PFSK-1 (cell line): ENCODE measurements around the gene CEP57.

Experiments
- FOXP2 ChIP-seq: optimal IDR thresholded peaks from 2 replicates; pipeline ENCODE3; 2011; ENCODE audit warnings: borderline replicate concordance, control low read depth, inconsistent platforms; ENCODE audit not compliant: insufficient read depth; ENCODE audit errors: extremely low read length, extremely low read depth
- POLR2AphosphoS5 ChIP-seq: IDR thresholded peaks from 2 replicates; pipeline ENCODE4 v1.6.1; 2012; ENCODE audit warnings: low read depth, mild to moderate bottlenecking, control low read depth, low read length, moderate library complexity
- SIN3A ChIP-seq: IDR thresholded peaks from 2 replicates; pipeline ENCODE4 v1.6.1; 2012; ENCODE audit warnings: mild to moderate bottlenecking, low read length, moderate library complexity, borderline replicate concordance; ENCODE audit not compliant: insufficient read depth
- TAF1 ChIP-seq: IDR thresholded peaks from 2 replicates; pipeline ENCODE4 v1.6.1; 2012; ENCODE audit warnings: low read length, control low read depth, borderline replicate concordance; ENCODE audit not compliant: insufficient read depth
- TF ChIP-seq, protein P1 (sequence below), 2 experiments: IDR thresholded peaks; 2 replicates each; pipeline versions ENCODE4 v1.6.1 to v1.8.0; 2011 to 2012; ENCODE audit warnings: low read depth in 2 of 2, low read length in 2 of 2, control low read depth in 1 of 2, inconsistent platforms in 1 of 2, mild to moderate bottlenecking in 1 of 2, moderate library complexity in 1 of 2; ENCODE audit not compliant: insufficient read depth in 1 of 2

CEP57 gene

DNA sequence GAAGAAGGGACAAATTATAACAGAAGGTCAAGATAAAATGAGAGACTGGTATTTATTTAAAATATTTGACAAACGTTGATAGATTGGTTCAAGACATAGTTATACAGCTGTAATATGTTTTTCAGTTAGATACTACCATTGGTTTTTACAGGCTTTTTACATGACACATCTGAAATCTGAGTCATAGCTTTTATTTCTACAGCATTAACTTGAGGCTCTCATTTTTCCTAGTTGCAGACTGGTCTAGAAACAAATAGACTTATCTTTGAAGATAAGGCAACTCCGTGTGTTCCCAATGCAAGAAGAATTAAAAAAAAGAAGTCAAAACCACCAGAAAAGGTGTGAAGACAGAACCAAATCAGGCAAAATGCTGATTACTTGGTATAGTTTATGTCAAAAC lies 31.3 kb downstream of the CEP57 start:
- TF ChIP-seq POLR2AphosphoS5 = no peak
- TF ChIP-seq FOXP2 = no peak
- no peak for TF ChIP-seq TAF1
- no peak for TF ChIP-seq SIN3A
- TF ChIP-seq, protein P1, sequence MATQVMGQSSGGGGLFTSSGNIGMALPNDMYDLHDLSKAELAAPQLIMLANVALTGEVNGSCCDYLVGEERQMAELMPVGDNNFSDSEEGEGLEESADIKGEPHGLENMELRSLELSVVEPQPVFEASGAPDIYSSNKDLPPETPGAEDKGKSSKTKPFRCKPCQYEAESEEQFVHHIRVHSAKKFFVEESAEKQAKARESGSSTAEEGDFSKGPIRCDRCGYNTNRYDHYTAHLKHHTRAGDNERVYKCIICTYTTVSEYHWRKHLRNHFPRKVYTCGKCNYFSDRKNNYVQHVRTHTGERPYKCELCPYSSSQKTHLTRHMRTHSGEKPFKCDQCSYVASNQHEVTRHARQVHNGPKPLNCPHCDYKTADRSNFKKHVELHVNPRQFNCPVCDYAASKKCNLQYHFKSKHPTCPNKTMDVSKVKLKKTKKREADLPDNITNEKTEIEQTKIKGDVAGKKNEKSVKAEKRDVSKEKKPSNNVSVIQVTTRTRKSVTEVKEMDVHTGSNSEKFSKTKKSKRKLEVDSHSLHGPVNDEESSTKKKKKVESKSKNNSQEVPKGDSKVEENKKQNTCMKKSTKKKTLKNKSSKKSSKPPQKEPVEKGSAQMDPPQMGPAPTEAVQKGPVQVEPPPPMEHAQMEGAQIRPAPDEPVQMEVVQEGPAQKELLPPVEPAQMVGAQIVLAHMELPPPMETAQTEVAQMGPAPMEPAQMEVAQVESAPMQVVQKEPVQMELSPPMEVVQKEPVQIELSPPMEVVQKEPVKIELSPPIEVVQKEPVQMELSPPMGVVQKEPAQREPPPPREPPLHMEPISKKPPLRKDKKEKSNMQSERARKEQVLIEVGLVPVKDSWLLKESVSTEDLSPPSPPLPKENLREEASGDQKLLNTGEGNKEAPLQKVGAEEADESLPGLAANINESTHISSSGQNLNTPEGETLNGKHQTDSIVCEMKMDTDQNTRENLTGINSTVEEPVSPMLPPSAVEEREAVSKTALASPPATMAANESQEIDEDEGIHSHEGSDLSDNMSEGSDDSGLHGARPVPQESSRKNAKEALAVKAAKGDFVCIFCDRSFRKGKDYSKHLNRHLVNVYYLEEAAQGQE (IDR thresholded peaks at IDR 0.05; ENCODE audit: insufficient read depth in 1 of 2, low read depth in 2 of 2, low read length in 2 of 2) = no peak

DNA sequence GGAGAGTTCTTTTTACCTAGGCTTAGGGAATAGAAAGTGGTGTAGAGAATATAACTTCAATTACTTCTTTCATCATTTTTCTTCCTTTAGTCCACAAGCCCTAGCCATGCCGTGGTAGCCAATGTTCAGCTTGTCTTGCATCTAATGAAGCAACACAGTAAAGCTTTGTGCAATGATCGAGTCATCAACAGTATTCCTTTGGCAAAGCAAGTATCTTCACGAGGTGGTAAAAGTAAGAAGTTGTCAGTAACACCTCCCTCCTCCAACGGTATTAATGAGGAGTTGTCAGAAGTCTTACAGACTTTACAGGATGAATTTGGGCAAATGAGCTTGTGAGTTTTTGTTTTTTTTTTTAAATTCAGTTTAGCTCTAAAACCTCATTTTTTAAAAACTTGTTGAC lies 37.4 kb downstream of the CEP57 start:
- TF ChIP-seq FOXP2 (no peak), SIN3A (no peak)

DNA sequence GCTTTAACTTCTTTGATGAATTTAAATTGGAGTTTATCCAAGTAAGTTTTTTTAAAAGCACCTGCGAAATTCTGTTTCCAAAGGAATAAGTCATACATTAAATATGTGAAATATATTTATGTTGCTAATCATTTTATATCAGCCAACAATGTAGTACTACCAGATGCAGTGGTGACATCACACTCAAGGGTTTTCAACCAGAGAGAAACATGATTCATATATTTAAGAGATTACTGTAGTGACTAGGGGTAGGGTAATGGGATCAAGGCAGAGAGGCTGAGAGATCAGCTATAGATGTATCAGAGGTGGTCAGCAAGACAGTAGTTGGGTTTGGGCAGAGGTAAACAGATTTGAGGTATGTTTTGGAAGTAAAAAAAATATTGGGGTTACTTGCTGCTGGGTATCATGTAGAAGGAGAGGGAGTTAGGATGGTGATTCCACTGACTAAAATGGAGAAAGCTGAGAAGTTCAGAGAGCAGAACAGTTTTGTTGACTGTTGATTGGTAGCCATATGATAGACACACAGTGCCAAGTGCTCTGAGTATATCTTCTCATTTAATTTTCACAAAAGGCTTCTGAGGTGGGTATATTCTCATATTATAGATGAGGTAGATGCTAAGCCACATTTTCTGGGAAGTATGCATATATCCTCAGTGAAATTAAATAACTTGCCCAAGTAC lies 39.4 kb downstream of the CEP57 start:
- TF ChIP-seq TAF1 (no peak), SIN3A (no peak), POLR2AphosphoS5 (no peak), FOXP2 (no peak)
- TF ChIP-seq, protein P1 (IDR thresholded peaks at IDR 0.05; ENCODE audit: insufficient read depth in 1 of 2, low read depth in 2 of 2, low read length in 2 of 2) = no peak

DNA sequence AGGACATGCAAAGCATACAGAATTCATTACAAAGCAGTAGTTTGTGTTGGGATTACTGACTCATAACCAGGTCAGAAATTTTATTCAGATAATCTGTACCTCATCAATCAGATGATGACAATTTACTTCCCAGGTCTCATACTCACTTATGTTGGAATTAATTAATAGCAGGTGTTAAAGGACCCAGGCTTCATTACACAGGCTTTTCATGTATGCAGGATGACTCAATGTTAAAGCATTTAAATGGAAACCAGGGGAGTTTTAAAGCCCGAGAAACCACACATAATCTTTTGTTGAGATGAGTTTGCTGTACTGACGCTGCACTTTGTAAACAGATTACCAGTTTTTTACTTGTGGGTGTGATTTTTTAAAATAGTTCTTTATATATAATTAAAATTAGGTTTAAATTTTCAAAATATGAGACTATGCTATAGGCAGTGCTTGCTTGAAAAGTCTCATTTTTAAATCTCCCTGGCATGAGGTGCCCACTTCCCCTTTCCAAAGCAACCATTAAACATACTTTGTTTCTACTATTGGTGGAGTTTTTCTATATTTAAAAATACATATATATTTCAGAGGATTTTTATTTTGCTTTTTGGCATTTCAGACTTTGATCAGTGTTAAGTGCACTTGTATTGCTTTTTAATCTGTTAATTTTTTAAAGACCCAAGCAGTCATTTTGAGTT lies 41.0 kb downstream of the CEP57 start:
- no peak; the same call in 1 of the 2 replicates for TF ChIP-seq POLR2AphosphoS5
- no peak for TF ChIP-seq FOXP2
- no peak for TF ChIP-seq TAF1
- TF ChIP-seq, protein P1 (IDR thresholded peaks at IDR 0.05; ENCODE audit: insufficient read depth in 1 of 2, low read depth in 2 of 2, low read length in 2 of 2) = no peak

DNA sequence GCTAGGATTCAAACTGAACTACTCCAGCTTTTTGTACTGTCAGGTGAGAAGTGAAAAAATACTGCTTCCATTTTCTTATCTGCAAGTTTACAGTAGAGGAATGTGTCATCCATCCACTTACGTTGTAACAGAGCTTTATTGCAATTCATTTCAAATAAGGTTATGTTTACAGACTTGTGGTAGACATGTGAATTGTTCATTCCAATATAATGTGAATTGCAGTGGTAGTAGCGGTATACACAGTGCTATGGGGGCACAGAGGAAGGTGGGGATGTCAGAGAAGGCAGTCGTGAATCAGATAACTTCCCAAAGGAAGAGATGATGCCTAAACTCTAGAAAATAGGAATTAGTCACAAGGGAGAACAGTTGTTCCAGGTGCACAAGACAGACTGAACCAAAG lies 42.5 kb downstream of the CEP57 start:
- TF ChIP-seq, protein P1 (IDR thresholded peaks at IDR 0.05; ENCODE audit: insufficient read depth in 1 of 2, low read depth in 2 of 2, low read length in 2 of 2) = no peak
- TF ChIP-seq TAF1 = no peak
- TF ChIP-seq POLR2AphosphoS5 = no peak
- no peak for TF ChIP-seq SIN3A
- TF ChIP-seq FOXP2 = no peak
